Activated CD4-positive, CD25-positive, alpha-beta regulatory T cell treated with anti-CD3 and anti-CD28 coated beads, Interleukin-2, amount 50 U/mL, for 72 hours (primary cell): ENCODE measurements around the gene NDUFS4.
"Not testable (repeated sequence)": the region's sequence is repeated elsewhere in the genome, so short reads cannot be mapped to it uniquely, and the experiment has no call there.

Experiments used
- DNase-seq: peaks from one replicate; pipeline ENCODE4 v3.0.0; 2021

The NDUFS4 gene

DNA sequence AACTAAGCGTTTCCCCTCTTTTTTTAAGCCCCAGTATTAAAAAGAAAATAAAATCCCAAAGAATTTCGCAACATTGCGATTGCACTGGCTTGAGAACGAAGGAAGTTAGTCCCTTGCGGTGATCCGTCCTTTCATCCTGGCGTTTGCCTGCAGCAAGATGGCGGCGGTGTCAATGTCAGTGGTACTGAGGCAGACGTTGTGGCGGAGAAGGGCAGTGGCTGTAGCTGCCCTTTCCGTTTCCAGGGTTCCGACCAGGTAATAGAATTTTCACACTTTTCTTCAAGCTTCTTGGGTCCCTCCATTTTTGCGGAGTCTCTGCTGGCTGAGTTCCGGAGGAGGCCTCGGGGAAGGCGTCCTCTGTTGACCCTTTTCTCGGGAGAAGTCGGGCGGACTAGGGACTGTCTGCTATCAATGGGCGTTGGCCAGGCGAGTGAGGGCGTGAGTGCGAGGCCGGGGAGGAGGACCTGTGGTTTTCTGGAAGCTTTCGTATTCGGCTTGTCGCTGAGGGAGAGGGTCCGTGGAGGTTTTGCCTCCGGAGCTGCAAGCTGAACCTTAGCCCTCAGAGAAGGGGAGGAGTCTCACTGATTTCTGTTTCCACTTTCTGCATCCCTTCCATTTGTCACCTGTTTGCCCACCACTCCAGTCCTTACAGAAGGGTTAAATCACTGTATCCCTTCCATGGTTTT, at the start of gene NDUFS4:
NDUFS4 (plus strand) TSS at position 134 of the 686 bp plus-strand sequence; CDS start at position 158, 24 bp downstream.
- peak; percentile 76 for DNase-seq

DNA sequence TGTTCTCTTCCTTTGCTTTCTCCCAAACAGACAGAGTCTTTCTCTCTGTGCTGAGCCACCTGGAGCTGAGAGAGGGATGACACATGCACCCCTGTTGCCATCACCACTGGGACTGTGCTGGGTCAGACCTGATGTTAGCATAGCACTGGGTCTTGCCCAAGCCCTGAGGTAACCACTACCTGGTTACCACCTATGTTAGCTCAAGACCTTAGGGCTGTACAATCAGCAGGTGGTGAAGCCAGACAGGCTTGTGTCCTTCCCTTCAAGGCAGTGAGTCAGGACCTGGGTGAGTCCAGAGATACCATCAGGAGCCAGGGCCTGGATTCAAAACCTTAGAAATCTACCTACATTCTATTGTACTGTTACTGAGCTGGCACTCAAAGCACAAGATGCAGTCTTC, 47.9 kb upstream of the NDUFS4 start:
- no peak for DNase-seq

DNA sequence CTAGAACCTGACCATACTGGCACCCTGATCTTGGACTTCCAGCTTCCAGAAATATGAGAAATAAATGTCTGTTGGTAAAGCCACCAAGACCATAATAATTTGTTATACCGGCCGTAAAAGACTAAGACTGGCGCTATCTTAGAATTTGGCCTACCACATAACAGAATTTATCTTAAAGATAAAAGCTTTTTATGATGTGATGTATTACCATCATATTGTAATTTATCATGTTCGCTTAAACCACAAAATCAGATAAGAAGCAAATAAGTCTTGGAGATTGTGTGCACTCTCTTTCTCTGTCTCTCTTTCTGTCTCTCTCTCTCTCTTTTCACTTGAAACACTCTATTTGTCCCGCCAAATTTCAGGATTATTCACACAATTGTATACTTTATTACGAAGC, 44.5 kb upstream of the NDUFS4 start:
- no peak for DNase-seq

DNA sequence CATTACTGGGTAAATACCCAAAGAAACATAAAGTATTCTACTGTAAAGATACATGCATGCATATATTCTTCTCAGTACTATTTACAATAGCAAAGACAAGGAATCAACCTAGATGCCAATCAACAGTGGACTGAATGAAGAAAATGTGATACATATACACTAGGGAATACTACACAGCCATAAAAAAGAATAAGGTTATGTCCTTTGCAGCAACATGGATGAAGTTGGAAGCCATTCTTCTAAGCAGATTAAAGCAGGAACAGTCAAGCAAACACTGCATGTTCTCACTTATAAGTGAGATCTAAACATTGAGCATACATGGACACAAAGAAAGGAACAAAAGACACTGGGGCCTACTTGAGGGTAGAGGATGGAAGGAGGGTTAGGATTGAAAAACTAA, 39.6 kb upstream of the NDUFS4 start:
- no peak for DNase-seq

DNA sequence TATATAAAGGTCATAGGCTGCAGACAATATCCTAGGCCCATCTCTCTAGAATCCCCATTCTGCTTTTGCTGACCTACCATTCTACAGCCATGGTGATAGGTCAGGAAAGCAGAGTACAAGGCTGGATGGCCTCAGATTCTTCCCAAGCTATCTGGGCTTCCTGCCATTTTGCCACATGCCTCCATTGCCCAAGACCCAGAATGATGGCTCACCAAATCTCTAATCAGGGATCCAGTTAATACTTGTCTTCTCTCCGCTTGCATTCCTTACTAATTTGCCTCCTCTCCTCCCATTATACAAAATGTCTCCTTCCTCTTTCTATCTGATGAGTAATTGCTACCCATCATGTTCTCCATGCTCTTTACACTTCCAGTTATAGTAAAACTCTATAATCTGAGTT, 22.7 kb upstream of the NDUFS4 start:
- DNase-seq, result no peak

DNA sequence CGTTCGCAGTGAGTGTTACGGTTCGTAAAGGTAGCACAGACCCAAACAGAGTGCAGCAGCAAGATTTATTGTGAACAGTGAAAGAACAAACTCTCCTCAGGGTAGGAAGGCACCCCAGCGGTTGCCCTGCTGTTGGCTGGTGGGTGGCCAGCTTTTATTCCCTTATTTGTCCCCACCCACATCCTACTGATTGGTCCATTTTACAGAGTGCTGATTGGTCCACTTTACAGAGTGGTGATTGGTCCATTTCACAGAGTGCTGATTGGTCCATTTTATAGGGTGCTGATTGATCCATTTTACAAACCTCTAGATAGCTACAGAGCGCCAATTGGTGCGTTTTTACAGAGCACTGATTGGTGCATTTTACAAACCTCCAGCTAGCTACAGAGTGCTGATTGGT, 19.7 kb upstream of the NDUFS4 start:
- DNase-seq, result not testable (repeated sequence)

DNA sequence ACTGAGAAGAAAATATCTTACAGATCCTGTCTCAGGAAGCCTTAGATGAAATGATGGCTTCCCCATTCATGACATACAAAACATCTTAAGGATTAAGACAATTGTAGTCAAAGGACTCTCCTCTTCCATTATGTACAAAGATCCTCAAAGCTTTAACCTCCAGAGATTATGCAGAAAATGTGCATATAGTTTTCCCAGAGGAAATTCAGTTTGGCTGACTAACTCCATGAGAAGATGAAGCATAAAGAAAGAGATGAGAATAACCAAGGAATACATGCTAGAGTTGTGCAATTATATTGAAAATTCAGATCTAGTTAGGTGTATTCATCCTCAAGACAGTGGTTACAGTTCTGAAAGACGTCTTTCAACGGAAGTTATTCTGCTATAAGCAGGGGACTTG, 18.6 kb upstream of the NDUFS4 start:
- no peak for DNase-seq

DNA sequence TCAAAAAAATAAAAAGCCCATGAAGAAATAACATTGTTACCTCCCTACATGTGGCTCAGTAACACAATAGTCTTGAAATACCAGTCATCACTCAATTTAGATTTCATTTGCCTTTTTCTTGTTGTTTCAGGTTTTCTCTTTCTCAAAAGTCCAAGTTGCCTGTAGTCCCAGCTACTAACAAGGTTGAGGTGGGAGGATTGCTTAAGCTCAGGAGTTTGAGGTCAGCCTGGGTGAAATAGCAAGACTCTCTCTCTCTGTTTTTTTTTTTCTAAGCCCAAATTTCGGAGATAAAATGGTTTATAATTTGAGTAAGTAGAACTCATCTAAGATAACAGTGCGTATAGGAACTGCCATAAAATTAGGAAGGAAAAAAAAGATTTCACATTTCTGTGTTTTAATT, 17.5 kb upstream of the NDUFS4 start:
- no peak for DNase-seq

DNA sequence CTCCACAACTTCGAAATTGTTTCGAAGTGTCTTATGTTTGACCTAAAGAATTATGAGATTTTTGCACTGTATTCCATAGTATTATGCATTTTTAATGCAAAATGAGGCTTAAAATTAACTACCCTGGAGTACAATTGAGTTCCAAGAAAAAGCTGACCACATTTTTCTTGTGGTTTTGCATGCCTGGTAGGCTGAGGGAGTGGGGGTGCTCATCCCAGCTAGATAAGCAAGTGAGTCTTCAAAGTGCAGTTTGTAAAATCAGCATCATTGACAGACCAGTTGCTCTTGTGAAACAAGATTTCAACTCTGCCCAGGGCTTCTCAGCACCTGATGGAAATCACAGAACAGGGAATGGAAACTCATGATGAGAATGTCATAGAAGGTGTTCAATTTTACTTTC, 17.0 kb upstream of the NDUFS4 start:
- DNase-seq, result no peak

DNA sequence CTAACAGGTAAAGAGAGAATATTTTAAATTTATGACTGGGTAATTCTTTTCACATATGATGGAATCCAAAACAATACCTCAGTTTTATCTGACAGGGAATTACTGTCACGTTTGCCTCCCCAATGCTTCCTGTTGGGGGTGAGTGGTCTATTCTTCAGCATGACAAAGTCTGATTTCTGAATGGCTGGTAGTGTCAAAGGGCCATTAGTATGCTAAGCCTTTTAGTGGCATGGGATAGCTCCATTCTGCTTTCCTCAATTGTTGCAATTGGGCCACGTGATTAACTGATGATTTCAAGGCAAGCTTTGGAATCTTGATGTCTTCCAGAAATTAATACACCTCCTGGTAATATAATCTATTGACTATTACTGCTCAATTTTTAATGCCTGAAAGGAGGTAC, 14.7 kb upstream of the NDUFS4 start:
- DNase-seq, result no peak

DNA sequence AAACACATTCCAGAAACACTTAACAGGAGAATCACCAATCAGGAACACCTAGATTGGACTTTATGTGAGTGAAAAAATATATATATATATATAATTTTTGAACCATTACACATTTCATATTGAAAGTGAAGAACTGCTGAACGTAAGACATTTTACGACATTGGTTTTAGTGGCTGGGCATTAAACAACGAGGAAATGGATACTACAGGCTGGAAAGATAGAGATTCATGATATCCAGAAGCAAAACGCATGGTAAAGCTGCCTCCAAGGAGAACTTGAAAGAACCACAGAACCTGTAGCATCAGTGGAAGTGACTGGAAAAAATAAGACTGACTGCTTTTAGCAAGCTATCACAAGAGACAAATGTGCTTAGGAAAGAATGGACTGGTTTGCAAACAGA, 13.2 kb upstream of the NDUFS4 start:
- no peak for DNase-seq

DNA sequence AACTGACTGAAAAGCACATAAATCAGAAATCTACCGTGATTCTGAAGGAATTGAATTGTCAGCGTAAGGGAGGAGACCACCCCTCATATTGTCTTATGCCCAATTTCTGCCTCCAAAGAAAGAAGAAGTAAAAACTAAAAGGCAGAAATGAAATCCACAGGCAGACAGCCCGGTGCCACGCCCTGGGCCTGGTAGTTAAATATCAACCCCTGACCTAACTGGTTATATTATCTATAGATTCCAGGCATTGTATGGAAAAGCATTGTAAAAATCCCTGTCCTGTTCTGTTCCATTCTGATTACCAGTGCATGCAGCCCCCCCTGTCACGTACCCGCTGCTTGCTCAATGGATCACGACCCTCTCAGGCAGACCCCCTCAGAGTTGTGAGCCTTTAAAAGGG, 11.9 kb upstream of the NDUFS4 start:
- not testable (repeated sequence) for DNase-seq

DNA sequence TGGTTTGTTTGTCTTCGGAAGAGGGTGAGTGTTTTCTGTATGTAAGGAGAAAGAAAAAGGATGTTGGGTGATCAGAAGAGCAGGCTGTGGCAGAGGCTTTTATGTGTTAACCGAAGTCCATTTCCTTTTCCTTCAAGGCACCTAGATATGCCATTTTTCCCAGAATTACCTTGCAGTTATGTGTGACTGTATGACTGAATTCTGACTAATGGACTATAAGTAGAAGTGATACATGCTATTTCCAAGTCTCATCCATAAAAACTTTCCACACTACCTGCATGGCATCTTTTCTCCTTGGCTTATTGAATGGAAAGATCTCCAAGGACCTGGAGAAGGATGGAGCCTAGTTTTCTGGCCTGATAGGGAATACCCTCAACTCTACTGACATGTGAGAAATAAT, 10.6 kb upstream of the NDUFS4 start:
- DNase-seq, result no peak

DNA sequence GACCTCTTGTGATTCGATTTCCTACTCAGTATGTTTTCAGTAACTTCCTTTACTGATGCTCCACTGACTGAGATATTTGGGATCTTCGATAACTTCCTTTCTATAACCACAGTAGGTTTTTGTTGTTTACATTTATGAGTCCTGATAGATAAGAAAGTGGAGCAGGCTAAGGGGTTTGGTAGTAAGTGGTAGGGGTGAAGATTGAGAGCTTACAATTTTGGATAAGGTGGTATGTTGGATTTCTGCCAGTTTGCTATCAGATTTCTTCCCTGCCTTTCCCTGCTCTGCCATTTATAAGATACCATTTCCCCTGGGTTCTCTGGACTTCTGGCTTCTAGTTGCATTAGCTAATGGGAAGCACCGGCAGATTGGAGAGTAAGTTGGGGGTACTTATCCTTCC, 7.9 kb upstream of the NDUFS4 start:
- no peak for DNase-seq

DNA sequence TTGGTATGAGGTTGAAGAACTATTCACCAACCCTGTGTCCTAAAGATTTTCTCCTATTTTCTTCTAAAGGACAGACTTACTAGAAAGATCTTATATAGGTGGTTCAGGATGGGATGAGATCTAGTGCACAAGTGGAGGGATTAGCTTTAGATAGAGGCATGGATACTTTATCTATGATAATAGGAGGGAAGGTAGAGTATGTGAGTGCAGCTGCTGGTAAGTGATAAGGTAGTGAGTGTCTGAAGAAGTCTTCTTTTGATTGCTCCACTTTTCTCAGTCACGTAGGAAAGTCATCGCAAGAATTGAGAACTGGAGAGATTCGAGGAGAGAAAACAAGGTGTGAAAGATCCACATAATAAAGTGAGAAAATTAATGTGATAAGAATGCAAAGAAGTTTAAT, 6.0 kb upstream of the NDUFS4 start:
- no peak for DNase-seq

DNA sequence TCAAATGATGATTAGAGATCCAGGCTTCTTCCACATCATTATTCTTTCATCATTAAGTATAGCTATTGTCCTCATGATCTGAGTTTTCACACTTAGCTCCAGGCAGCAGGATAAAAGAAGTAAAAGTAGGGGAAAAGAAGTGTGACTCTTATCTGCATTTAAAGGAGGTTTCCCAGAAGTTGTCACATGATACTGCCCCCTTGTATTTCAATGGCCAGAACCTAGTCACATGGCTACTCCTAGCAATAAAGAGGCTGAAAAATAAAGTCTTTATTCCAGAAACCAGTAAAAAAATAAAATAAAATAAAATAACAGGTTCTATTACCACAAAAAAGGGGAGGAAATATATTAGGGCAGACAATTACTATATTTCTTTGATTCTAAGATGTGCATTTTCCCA, 5.3 kb upstream of the NDUFS4 start:
- no peak for DNase-seq

DNA sequence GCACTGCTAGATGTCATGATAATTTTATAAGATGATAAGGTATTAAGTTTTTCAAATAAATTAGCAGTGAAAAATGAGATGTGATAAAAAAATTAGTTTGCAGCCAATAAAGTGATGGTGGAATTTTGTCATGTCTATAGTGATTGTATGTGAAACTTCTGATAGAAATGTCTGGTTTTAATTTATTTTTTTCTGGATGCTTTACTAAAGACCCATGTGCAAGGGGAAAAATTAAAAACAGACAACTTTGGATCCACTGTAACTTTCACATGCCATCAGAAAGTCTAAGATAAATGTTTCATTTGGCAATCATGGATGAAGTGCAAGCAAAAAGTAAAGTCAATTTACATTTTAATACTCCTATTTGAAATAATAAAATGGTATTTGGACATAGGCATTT, 4.4 kb upstream of the NDUFS4 start:
- no peak for DNase-seq

DNA sequence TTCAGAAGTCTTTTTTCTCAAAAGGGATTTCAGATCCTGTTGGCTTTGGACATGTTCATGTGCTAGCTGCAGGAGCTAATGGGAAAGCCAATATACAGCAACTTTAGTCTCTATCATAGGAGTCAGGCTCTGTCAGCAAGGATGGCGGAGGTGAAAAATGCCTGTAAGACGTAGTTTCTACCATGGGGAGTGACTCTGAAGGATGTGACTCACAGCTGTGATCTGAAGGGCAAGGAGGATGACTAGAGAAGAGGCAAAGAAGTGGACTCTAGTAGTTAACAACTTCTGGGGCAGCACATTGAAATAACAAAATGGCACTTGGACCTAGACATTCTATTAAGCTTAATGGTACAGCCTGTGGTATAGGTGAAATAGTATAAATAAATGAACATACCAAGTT, 3.1 kb upstream of the NDUFS4 start:
- no peak for DNase-seq

DNA sequence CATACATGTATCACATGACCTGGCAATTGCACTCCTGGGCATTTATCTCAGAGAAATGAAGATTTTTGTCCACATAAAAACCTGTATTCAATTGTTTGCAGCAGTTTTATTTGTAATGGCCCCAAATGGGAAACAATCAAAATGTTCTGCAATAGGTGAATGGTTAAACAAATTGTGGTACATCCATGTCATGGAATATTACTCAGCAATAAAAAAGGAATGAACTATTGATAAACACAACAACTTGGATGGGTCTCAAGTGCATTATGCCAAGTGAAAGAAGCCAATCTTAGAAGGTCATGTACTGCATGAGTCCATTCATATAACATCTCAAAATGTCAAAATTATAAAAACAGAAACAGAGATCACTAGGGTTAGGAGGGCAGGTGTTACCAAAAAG, 1.5 kb upstream of the NDUFS4 start:
- no peak for DNase-seq

DNA sequence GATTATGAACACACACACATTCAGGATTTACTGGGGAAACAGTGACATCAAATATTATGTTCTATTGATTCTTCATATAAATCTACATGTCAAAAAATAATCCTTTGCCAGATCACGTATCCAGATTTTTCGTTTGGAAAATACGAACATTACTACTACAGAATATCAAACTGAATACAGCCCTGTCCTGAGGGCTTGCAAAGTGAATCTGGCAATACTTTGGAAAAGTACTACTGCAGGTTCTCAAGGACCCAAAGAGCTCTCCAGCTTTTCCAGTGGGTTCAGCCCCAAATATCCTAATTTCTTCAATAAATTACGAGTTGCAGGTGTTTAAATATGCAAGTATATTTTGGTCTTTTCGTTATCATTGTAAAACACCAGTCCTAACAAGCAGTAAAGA, 411 bp upstream of the NDUFS4 start:
- no peak for DNase-seq

DNA sequence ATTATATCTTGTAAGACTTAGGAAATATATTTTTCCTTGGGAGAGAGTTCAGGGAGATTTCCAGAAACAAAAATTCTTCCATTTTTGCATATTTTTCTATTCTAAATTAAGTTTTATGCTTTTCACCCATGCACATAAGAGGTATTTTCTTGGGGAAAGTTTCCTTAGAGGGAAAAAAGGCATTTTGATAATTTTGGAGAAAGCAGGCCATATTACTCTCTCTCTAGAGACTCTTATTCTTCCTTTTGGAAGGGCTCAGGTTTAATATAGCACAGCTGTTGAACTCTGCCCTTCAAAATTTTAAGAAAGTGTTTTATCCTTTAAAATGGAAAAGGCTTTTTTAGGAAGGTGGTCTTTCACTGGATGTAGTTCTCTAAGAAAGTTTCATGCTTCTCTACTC, 8.0 kb downstream of the NDUFS4 start:
- no peak for DNase-seq

DNA sequence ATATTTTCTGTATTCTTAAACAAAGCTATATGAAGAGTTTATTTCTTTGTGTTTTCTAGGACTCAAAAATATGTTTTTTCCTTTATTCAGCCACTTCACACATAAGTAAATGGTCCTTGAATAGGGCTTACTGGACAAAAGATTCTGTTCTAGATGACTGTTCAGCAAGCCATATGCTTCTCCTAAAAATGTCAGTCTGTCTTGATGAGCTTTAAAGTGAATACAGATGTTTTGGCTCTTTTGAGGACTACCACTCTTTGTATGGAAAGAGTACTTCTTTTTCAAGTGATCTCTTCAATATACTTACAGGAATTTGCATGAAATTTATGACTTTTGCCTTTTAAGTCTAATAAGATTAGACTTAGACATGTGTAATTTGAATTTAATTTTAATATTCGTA, 8.4 kb downstream of the NDUFS4 start:
- no peak for DNase-seq

DNA sequence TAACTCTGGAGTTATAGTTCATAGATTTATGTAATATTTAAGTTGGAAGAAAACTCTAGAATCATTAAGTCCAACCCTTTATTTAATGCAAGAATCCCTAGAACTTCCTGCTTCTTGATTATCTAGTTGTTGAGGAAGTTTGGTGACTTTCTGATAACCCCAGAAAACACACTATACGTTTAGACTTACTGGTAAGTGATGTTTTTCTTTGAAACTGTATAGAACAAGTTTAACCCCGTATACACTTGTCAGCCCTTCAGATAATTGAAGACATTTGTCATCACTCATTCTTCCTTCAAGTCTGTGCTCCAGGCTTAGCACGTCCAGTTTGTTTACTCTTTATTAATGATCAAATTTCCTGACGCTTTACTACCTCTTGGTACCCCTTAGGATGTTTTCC, 9.0 kb downstream of the NDUFS4 start:
- no peak for DNase-seq

DNA sequence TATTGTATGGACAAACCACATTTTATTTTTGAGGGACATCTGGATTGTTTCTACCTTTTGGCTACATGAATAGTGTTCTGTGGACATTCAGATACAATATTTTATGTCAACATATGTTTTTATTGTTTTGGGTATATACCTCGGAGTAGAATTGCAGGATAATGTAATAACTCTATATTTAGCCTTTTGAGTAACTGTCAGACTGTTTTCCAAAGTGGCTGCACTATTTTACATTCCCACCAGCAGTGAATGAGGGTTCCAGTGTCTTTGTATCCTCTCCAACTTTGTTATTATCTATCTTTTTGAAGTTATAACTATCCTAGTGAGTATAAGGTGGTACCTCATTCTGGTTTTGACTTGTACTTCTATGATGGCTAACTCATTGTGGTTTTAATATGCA, 11.0 kb downstream of the NDUFS4 start:
- DNase-seq, result no peak

DNA sequence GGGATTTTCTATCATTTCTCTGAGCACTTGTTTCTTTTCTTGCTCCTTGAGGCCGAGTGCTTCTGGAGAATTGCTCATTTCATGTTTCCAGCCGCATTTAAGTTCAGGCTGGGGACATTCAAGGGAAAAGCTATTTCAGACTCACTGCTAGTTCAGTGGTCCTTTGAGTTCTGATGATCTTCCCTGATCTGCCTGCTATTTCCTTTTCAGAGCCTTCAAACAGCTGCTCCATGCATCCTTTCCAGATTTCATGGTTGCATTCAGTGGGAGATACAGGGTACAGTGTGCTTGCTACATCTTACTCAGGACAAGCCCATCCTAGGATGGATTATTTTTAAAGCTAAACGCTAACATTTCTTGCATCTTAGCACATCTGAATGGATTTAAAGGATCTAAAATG, 14.7 kb downstream of the NDUFS4 start:
- DNase-seq, result no peak

DNA sequence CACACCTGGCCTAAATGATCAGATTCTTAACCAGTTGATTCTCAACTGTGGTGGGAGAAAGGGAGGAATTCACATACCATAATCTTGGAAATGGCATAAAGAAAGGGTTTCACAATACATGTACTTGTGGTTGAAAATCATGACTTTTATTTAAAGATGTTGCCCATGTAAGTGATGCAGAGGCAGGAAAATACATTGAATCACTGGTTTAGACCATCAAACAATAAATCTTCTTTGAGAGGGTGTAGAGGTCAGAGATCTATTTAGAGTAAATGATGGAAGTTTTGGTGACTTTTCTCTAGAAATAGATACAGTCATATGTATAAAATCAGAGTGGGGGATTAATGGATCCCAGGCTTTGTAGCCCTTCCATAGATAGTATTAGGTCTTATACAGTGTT, 15.4 kb downstream of the NDUFS4 start:
- DNase-seq, result no peak
